Kidney tubule cell (primary cell): ENCODE measurements around the gene TRAFD1.
"Not testable (repeated sequence)": the region's sequence is repeated elsewhere in the genome, so short reads cannot be mapped to it uniquely, and the experiment has no call there.

Source experiments
- DNase-seq: peaks from one replicate; pipeline ENCODE4 v3.0.0-alpha.2; 2018; ENCODE audit warnings: low spot score

The TRAFD1 gene

DNA sequence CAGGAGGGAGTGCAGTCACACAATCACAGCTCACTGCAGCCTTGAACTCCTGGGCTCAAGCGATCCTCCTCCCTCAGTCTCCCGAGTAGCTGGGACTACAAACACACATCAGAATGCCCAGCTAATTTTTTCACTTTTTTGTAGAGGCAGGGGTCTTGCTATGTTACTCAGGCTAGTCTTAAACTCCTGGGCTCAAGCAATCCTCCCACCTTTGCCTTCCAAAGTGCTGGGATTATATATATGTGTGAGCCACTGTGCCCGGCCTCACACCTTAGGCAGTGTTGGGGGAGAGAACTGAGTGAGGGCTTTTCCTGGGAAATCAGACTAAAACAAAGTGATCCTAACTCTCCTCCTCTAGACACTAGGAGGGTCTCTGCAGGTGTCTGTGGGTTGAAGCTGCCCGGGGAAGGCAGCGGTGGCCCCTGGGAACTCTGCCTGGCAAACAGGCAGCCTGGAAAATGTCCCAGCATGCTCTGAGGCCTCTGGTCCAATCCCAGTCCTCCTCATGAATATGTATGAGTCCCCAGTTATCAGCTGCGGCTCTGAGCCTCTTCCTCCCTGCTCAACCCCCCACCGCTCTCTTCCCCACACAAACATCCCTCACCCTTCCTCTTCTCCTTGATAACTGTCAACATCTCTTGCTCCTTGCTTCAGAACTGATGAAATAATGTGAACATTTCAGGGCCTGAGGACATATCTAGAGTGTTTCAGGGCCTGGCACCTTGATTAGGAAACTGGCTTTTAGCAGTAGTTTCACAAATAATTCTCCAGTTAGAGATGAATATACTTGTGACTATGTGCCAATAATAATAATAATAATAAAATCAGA lies 8.9 kb upstream of the TRAFD1 start:
- peak; percentile 69 for DNase-seq

DNA sequence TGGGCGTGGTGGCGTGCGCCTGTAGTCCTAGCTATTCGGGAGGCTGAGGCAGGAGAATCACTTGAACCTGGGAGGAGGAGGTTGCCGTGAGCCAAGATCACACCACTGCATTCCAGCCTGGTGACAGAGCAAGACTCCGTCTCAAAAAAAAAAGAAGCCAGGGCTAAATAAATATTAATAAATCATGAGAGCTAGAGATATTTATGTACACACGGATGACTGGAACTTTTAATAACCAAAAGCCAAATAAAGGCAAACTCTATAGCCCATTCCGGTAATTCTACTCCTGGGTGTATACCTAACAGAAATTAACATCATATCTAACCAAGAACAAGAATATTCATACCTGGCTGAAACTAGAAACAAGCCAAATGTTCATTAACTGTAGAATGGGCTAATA lies 7.7 kb upstream of the TRAFD1 start:
- DNase-seq, result no peak

DNA sequence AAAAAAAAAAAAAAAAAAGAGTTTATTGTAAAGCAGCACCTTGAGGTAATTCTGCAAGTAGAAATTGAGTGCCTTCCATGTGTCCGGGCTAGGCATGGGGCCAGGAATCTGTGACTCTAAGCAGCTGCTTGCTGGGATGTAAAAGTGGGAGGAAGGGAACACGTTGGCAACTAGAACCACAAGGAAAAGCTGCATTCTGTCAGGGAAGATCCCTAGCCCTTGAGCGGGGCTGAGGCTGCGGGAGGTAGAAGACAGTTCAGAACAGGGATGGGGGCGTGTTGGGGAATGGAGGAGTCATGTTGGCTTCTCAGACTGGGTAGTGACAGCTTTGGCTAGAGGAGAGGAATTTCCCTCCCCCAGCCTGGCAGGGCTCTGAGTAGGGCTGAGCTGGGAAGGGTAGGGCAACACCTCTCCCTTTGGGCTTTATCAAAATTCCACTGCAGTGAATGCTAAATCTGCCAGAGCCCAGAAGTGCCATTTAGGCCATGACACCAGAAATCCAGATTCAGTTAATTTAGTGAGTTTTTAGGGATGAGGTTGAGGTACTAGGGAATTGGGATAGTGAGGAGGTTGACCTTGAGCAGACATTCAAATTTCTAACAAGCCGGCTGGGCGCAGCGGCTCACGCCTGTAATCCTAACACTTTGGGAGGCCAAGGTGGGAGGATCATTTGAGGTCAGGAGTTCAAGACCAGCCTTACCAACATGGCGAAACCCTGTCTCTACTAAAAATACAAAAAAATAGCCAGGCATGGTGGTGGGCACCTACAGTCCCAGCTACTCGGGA lies 3.4 kb upstream of the TRAFD1 start:
- DNase-seq, result peak; percentile 66

DNA sequence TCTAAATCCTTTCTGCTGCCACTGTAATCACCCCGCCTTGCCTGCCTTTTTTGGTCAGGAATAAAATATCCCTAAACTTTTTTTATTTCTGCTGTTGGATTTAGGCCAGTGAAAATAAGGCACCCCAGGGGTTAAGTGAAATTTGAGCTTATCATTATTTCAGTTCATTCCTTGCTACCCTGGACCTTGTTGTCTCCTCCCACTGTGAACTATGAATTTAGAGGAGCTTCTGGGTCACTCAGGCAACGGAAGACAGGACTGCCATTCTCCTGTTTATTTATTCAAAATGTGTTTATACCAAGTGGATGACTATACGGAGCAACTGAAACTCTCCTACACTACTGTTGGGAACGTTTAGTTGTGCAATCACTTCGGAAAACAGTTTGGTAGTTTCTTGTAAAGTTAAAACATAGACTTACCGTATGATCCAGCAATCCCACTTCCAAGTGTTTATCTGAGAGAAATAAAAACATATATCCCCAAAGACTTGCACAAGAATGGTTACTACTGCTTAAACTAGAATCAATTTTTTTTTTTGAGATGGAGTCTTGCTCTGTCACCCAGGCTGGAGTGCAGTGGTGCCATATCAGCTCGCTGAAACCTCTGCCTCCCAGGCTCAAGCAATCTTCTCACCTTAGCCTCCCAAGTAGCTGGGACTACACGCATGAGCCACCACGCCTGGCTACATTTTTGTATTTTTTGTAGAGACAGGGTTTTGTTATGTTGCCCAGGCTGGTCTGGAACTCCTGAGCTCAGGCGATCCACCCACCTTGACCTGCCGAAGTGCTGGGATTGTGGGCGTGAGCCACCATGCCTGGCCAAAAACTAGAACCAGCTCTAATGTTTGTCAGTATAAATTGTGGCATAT lies 2.3 kb upstream of the TRAFD1 start:
- no peak for DNase-seq

DNA sequence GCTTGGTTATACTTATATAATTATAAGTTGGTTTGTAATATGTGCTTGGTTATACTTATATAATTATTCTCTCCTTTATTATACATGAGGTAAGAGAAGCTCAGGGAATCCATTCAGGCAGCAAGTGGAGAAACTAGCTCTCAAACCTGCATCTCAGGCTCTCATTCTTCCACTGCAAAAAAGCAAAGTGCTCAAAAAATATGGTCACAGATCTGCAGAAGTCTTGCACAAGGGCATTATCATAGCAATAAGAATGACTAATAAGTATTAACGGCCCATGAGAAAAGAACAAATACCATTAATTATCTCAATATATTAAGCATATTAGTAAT lies 476 bp upstream of the TRAFD1 start:
- no peak for DNase-seq

DNA sequence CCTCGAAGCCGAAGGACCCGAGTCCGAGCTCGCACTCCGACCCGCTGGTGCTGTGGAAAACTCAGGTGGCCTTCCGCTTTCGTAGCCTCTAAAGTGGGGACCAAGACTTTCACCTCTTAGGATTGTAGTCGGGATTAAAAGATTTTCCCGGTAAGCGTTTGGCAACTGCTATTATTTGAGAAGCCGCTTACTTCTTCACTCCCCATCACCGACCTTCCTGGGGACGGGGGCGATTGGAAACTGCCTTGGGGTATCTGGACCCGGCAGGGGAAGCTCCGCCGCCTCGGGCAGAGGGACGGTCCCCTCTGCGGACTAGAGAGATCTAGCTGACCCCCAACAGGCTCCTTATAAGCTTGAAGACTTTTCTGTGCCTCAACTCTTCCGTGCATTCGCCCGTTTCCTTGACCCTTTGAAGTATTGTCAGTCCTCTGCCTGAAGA lies 659 bp downstream of the TRAFD1 start:
- no peak for DNase-seq

DNA sequence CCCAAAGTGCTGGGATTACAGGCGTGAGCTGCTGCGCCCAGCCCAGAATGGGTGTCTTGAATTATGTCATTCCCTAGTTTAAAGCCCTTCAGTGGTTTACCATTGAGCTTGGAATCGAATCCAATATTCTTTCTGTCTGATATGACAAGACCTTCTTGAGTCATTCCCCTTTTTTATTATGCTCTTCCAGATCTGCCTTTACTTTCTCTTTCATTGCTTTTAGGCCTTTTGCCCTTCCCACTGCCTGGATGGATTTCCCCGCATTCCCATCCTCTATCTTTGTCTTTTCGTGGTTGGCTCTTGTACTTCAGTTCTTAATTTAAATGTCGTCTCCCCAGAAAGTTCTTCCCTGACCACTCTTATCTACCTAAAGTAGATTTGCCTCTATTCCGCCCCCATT lies 1.6 kb downstream of the TRAFD1 start:
- peak; percentile 35 for DNase-seq

DNA sequence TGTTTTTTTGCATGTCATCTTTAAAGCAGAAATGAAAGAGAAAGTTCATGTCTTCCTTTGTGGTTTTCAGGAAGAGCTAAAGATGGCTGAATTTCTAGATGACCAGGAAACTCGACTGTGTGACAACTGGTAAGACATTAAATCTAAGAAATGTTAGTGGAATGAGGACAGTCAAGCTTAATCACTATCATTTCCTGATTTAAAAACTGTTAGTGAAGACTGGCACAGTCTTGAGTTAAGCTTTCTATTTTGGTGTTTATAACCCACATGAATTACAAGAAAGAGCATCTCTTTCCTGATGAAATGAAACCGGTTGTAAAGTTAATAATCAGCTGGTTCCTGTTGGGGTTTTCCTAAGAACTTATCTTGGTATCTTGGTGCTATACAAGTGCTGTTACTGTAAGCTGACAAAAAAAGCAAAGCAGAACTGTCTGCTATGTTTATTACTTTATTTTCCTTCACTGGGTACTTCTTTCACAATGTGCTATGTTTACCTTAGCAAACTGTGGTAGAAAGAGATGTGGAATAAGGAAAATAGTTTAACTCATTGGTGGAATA lies 5.2 kb downstream of the TRAFD1 start:
- DNase-seq, result peak; percentile 70

DNA sequence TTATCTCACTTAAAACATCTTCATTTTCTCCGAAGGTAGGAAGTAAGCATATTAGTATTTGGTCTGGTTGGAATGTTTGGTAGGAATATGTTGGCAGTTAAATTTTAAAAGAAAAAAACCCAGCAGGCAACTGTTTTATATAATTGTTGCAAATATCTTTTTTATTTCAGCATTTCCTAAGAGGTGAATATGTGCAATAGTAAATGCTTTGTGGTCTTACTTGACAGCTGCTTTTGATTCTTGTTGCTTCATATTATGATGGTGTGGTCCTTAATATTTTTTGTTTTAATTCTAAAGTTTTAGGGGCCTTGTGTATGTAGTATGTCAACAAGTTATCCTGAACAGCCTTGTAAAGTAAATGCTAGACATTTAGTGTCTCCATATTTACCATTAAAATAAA lies 6.3 kb downstream of the TRAFD1 start:
- DNase-seq, result no peak

DNA sequence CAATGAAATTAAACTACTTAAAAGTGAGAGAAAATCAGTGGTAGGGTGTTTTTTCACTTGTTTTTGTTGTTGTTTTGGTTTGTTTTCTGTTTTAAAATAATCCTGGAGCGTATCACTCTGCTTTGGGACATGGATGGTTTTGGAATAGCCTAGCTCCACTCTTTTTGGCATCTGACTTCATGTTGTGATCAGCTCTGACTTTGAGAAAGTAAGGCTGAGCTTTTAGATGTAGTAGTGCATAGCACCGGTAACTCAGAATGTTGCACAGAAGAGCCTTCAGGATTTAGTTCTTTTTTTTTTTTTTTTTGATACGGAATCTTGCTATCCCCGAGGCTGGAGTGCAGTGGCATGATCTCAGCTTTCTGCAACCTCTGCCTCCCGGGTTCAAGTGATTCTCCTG lies 8.1 kb downstream of the TRAFD1 start:
- DNase-seq, result no peak

DNA sequence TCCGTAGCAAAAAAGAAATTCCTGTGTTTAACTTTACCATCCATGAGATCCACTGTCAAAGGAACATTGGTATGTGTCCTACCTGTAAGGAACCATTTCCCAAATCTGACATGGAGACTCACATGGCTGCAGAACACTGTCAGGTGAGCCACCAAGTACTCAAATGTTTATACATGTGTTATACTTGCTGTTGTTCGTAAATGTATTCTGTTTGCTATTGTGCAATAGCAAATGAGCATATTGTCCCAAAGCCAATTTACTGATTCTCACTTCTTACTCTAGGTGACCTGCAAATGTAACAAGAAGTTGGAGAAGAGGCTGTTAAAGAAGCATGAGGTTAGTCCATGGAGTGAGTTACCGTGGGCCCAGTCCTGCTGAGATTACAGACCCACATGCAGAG lies 9.4 kb downstream of the TRAFD1 start:
- no peak for DNase-seq

DNA sequence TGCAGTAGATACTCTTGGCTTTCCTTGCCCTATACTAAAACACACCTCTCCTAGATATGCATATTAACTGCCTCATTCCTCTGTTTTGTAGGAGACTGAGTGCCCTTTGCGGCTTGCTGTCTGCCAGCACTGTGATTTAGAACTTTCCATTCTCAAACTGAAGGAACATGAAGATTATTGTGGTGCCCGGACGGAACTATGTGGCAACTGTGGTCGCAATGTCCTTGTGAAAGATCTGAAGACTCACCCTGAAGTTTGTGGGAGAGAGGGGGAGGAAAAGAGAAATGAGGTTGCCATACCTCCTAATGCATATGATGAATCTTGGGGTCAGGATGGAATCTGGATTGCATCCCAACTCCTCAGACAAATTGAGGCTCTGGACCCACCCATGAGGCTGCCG lies 15.4 kb downstream of the TRAFD1 start:
- no peak for DNase-seq

DNA sequence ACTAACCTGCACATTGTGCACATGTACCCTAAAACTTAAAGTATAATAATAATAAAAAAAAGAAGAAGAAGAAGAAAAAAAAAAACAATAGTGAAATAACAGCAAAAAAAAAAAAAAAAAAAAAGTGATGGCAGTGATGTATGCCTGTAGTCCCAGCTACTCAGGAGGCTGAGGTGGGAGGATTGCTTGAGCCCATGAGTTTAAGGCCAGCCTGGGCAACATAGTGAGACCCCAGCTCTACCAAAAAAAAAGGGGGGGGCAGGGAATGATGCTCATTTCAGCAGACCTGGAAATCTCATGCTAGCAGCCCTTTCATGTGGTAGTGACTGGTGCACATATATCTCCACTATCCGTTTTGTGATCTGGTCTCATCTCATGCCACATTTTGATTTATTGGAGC lies 20.8 kb downstream of the TRAFD1 start:
- DNase-seq, result no peak

DNA sequence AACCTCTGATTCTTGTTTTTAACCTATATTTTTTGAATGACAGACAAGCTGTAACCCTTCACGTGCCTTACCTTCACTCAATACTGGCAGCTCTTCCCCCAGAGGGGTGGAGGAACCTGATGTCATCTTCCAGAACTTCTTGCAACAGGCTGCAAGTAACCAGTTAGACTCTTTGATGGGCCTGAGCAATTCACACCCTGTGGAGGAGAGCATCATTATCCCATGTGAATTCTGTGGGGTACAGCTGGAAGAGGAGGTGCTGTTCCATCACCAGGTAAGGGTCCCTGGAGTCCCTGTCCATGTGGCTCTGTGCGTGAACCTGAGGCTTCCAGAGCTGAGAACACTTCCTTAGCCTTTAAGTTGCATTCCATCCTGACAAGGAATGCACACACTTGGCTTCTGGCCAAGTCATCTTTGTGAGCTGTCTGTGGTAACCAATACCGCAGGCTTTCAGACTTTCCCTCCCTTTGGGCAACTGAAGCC lies 22.7 kb downstream of the TRAFD1 start:
- peak; percentile 70 for DNase-seq

DNA sequence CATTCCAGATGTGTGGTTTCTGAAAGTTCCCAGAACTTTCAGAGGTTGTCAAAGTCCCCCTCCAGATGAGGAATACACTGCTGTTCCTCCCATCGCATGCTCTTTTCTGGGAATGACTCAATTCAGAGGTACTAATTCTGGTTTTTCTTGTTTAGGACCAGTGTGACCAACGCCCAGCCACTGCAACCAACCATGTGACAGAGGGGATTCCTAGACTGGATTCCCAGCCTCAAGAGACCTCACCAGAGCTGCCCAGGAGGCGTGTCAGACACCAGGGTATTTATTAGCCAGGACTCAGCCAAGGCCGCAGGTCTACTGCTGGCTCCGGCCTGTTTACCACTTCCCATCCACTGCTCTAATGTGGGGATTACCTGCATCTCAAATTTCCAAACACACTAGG lies 24.2 kb downstream of the TRAFD1 start:
- peak; percentile 87 for DNase-seq

DNA sequence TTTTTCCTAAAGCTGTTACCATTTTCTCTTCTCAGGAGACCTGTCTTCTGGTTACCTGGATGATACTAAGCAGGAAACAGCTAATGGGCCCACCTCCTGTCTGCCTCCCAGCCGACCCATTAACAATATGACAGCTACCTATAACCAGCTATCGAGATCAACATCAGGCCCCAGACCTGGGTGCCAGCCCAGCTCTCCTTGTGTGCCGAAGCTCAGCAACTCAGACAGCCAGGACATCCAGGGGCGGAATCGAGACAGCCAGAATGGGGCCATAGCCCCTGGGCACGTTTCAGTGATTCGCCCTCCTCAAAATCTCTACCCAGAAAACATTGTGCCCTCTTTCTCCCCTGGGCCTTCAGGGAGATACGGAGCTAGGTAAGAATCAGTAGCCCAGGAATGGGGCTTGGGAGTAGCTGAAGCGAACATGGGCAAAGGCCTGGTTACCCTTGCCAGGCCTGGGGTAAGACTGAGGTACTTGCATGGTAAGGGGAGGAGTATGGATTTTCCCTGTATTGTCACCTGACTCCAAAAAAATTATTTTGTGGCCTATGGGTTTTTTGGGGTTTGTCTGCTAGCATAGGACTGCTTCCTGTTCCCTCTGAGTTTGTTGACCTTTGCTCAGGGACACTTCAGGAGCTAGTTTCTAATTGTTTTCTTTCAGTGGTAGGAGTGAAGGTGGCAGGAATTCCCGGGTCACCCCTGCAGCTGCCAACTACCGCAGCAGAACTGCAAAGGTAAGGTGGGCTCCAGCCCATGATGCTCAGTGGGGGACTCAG lies 26.6 kb downstream of the TRAFD1 start:
- no peak for DNase-seq

DNA sequence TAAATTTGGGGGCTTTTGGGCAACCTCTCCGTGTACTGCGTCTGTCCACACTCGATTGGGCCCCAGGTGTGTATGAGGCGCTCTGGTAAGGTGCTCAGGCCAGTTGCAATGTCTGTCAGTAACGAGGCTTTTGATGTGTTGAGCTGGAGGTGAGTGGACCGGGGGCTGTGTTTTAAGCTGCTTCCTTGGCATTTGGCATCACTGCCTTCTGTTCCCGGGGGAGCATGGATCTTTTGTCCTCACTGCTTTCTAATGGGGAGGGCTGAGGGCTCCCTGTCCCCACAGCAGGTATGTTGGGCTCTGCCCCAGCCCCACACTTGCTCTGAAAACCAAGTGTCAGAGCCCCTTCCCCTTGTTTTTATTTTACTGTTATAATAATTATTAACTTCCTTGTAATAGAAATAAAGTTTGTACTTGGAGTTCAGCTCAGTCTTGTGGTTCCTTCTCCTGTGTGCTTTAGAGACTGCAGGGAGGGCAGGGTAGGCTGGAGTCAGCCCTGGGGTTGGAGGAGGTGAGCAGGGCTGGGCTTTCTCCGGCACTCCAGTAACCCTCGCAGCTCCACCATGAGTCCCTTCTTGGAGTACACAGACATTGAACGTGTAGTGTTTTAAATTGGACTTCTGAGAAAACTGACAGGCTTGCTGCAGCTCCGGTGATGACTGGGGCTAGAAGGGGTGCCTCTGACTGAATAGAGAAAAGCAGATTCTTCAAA lies 28.0 kb downstream of the TRAFD1 start:
- DNase-seq, result no peak

DNA sequence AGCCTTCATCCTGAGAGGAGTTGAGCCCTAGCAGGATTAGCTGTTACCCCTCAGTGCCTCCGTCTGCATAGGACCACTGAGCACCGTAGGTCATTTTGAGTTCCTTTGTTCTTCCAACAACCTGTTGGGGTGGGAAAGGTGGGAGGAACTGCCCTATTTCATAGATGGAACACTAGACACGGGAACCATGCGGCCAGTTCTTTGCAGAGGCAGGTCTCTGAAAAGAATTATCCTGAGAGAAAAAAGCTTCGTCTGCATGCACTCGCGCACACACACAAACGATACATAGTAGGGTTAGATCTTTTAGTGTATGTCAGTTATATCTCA lies 28.5 kb downstream of the TRAFD1 start:
- DNase-seq, result no peak

DNA sequence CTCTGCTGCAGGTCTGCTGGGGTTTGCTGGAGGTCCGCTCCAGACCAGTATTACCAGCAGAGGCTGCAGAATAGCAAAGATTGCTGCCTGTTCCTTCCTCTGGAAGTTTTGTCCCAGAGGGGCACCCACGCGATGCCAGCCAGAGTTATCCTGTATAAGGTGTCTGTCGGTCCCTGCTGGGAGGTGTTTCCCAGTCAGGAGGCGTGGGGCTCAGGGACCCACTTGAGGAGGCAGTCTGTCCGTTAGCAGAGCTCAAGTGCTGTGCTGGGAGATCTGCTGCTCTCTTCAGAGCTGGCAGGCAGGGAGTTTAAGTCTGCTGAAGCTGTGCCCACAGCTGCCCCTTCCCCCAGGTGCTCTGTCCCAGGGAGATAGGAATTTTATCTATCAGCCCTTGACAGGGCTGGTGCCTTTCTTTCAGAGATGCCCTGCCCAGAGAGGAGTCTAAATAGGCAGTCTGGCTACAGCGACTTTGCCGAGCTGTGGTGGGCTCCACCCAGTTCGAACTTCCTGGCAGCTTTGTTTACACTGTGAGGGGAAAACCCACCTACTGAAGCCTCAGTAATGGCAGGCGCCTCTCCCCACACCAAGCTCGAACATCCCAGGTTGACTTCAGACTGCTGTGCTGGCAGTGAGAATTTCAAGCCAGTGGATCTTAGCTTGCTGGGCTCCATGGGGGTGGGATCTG lies 33.2 kb downstream of the TRAFD1 start:
- not testable (repeated sequence) for DNase-seq

DNA sequence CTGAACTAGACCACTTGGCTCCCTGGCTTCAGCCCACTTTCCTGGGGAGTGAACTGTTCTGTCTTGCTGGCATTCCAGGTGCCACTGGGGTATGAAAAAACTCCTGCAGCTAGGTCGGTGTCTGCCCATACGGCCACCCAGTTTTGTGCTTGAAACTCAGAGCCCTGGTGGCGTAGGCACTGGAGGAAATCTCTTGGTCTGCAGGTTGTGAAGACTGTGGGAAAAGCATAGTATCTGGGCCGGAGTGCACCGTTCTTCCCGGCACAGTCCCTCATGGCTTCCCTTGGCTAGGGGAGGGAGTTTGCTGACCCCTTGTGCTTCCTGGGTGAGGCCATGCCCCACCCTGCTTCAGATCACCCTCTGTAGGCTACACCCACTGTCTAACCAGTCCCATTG lies 33.8 kb downstream of the TRAFD1 start:
- DNase-seq, result no peak
